GM18951 (cell line): Measurements from ENCODE around the gene KLK1.
"Not testable (repeated sequence)": the region's sequence is repeated elsewhere in the genome, so short reads cannot be mapped to it uniquely, and the experiment has no call there.

Experiments
- POLR2A ChIP-seq: IDR thresholded peaks from 4 replicates; pipeline ENCODE4 v1.6.1; 2011; ENCODE audit warnings: mild to moderate bottlenecking; ENCODE audit not compliant: insufficient read length, insufficient read depth; ENCODE audit errors: extremely low read depth
- in situ Hi-C: fragments of 300-500 bp; cut with MboI; formaldehyde crosslinking; loops from one replicate; pipeline ENCODE4 v1.12.0; 2022; ENCODE audit warnings: low sequenced_read_pairs, mixed read lengths, inconsistent platforms; ENCODE audit not compliant: unreplicated experiment

KLK1 gene

GRCh38 chr19:50770888-50771287 lies 52.7 kb downstream of the KLK1 start:
- TF ChIP-seq POLR2A: no peak

GRCh38 chr19:50770164-50770563 lies 53.4 kb downstream of the KLK1 start, which contains the start of gene GPR32:
Gene GPR32 (plus strand): TSS chr19:50770464. CDS start chr19:50770601, 137 bp downstream.
- in situ Hi-C loops: not testable (repeated sequence)

More at GRCh38 chr19:50770888-50771287, 52.7 kb downstream of the KLK1 start:
- in situ Hi-C loops: no loop called here
